ENCODE data around the gene CDH12.

CDH12 gene

GRCh38 chr5:22593592-22593991, 259.6 kb downstream of the CDH12 start:
- no peak overlapping the region for H3K27ac ChIP-seq (replicated peaks)
- TF ChIP-seq POLR2AphosphoS5 (IDR thresholded peaks at IDR 0.05; ENCODE audit: low read depth) = no peak
- no peak for TF ChIP-seq SPI1 (IDR thresholded peaks at IDR 0.05; ENCODE audit: borderline replicate concordance, low read depth)
- TF ChIP-seq CTCF (IDR thresholded peaks at IDR 0.05; ENCODE audit: insufficient read depth, low read length) = no peak
- no peak for TF ChIP-seq GABPA (IDR thresholded peaks at IDR 0.05; ENCODE audit: low read depth)
- no peak for TF ChIP-seq REST (IDR thresholded peaks at IDR 0.05; ENCODE audit: insufficient replicate concordance, low read depth)
- H3K27me3 ChIP-seq (ENCODE audit: insufficient read depth, poor library complexity, severe bottlenecking) = no peaks in the 10 kb centered on the region
- DNase-seq (ENCODE audit: low read depth in 1 of 2, low spot score in 1 of 2) = no peak
- no peak overlapping the region for H3K4me3 ChIP-seq (replicated peaks; ENCODE audit: insufficient read depth, low read length)

- Histone ChIP-seq H3K27ac (replicated peaks) (no peak overlapping the region), H3K4me3 (replicated peaks; ENCODE audit: insufficient read depth, low read length) (no peak overlapping the region), H3K27me3 (ENCODE audit: insufficient read depth, poor library complexity, severe bottlenecking) (no peaks in the 10 kb centered on the region)
- no peak for DNase-seq (ENCODE audit: low read depth in 1 of 2, low spot score in 1 of 2)
- TF ChIP-seq REST (IDR thresholded peaks at IDR 0.05; ENCODE audit: insufficient replicate concordance, low read depth) = no peak
- TF ChIP-seq POLR2AphosphoS5 (IDR thresholded peaks at IDR 0.05; ENCODE audit: low read depth) = no peak
- TF ChIP-seq GABPA (IDR thresholded peaks at IDR 0.05; ENCODE audit: low read depth) = no peak
- no peak for TF ChIP-seq SPI1 (IDR thresholded peaks at IDR 0.05; ENCODE audit: borderline replicate concordance, low read depth)
- TF ChIP-seq CTCF (IDR thresholded peaks at IDR 0.05; ENCODE audit: insufficient read depth, low read length) = no peak
Observed at GRCh38 chr5:22591461-22591860, 261.7 kb downstream of the CDH12 start.

GRCh38 chr5:22590677-22591268, 262.4 kb downstream of the CDH12 start:
- DNase-seq (ENCODE audit: low read depth in 1 of 2, low spot score in 1 of 2) = no peak
- Histone ChIP-seq H3K27me3 (ENCODE audit: insufficient read depth, poor library complexity, severe bottlenecking) (no peaks in the 10 kb centered on the region), H3K4me3 (replicated peaks; ENCODE audit: insufficient read depth, low read length) (no peak overlapping the region), H3K27ac (replicated peaks) (no peak overlapping the region)
- TF ChIP-seq POLR2AphosphoS5 (IDR thresholded peaks at IDR 0.05; ENCODE audit: low read depth) = no peak
- TF ChIP-seq SPI1 (IDR thresholded peaks at IDR 0.05; ENCODE audit: borderline replicate concordance, low read depth) = no peak
- no peak for TF ChIP-seq CTCF (IDR thresholded peaks at IDR 0.05; ENCODE audit: insufficient read depth, low read length)
- TF ChIP-seq GABPA (IDR thresholded peaks at IDR 0.05; ENCODE audit: low read depth) = no peak

- Histone ChIP-seq H3K27me3 (ENCODE audit: insufficient read depth, poor library complexity, severe bottlenecking) (no peaks in the 10 kb centered on the region), H3K27ac (replicated peaks) (no peak overlapping the region), H3K4me3 (replicated peaks; ENCODE audit: insufficient read depth, low read length) (no peak overlapping the region)
- TF ChIP-seq CTCF (IDR thresholded peaks at IDR 0.05; ENCODE audit: insufficient read depth, low read length) = no peak
- no peak for TF ChIP-seq REST (IDR thresholded peaks at IDR 0.05; ENCODE audit: insufficient replicate concordance, low read depth)
- no peak for TF ChIP-seq SPI1 (IDR thresholded peaks at IDR 0.05; ENCODE audit: borderline replicate concordance, low read depth)
- no peak for TF ChIP-seq GABPA (IDR thresholded peaks at IDR 0.05; ENCODE audit: low read depth)
- no peak for TF ChIP-seq POLR2AphosphoS5 (IDR thresholded peaks at IDR 0.05; ENCODE audit: low read depth)
- no peak for DNase-seq (ENCODE audit: low read depth in 1 of 2, low spot score in 1 of 2)
Observed at GRCh38 chr5:22577711-22578110, 275.4 kb downstream of the CDH12 start.
